HG02970 (cell line): ENCODE measurements around the gene DDX17.
A peak's percentile ranks its signal among the peaks of the same experiment; 100 is the strongest.

Source experiments
- ATAC-seq: cut with Tn5 transposase; IDR thresholded peaks from one replicate; pipeline ENCODE4 v1.9.1; 2021; ENCODE audit warnings: mild to moderate bottlenecking, moderate library complexity, moderate number of reproducible peaks; ENCODE audit not compliant: unreplicated experiment, low FRiP score

DDX17 gene

DNA sequence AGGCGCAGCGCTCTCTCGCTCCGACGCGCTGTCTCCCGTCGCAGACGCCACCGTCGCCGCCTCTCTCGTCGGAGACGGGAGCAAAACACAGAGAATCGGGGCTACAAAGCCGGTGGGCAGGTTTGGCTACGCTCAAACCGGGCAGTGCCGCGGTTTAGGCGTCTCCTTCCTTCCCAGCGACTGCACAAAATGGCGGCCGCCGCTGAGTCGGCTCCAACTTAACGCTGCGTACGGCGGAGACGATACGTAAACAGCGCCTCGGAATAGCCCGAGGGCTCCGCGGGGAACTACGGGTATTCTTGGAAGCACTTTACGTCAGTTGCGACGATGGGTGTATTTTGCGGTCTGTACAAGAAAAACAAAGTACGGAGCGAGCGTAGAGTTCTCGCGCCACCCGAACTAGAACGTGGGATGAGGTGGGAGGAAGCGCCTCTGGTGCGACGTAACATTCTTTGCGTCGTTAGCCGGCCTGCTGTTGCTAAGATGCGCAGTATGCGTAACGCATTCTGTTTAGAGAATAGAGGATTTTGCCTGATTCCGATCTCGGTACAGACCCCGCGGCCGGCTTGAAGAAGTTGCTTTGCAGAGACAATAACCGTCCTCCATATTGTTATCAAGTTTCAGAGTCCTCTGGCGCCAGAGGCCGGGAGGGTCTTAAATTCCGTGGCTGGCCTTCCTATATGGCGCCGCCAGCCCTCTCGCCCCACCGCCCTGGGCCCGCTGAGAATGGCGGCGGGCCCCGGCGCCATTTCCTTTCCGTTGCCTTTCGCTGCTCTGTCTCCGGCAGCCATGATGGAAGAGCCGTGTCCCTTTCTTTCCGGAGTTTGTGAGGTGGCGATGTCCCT is at the start of gene DDX17:
DDX17 (minus strand) TSS at position 194 of the 845 bp plus-strand sequence.
- ATAC-seq = peak; percentile 92

DNA sequence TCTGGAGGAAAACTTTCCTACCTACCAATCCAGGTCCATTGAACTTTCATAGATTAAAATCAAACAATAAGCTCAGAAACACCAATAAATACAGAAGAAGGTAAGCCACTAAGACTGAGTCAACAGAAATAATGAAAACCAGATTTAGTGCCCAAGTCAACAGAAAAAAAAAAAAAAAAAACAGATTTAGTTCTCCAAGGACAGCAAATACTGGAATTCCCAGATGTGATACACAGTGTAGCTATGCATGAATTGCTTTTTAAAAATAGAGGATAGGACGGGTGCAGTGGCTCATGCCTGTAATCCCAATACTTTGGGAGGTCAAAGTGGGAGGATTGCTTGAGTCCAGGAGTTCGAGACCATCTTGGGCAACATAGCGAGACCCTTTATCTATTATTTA is 48.2 kb upstream of the DDX17 start:
- ATAC-seq = no peak

DNA sequence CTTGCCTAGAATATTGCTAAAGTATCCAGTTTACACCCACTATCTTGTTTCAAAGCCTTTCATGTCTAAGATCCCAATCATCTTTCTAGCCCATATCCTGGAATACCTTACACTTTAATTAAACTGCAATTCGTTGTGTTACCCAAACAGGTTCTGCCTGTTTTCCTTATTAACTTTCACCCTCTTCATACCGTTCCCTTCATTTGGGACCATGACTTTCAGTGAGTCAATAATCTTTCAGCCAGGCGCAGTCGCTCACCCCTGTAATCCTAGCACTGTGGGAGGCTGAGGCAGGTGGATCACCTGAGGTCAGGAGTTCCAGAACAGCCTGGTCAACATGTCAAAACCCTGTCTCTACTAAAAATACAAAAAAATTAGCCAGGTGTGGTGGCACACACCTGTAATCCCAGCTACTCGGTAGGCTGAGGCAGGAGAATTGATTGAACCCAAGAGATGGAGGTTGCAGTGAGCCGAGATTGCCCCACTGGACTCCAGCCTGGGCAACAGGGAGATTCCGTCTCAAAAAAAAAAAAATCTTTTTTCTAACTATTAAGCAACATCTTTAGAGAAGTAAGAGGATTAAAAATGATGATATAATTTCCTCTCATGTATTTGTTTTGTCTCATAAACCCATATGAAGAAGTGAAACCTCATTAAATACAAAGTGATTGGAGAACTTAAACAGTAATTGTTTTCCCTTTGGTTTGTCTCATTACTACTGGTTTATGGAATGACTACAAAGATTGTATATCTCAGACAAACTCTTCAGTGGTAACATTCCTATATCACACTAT is 43.2 kb upstream of the DDX17 start:
- ATAC-seq = no peak

DNA sequence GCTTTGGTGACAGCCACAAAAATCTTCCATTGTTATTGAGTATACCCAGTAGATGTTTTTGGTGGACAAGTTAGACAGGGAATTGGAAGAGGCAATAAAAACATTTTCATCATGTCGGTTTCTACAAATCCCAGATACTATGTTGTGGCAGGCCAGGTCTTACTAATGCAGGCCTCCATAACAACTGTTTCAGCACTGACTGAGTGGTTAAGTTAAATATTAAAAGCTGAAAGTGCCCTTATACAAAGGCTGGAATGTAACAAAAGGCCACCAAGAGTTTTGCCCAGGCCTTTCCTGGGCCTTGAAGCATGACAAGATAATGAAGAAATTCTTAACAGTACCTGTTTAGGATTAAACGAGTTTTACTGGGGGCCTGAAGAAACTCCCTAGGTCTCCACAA is 34.6 kb upstream of the DDX17 start:
- no peak for ATAC-seq

DNA sequence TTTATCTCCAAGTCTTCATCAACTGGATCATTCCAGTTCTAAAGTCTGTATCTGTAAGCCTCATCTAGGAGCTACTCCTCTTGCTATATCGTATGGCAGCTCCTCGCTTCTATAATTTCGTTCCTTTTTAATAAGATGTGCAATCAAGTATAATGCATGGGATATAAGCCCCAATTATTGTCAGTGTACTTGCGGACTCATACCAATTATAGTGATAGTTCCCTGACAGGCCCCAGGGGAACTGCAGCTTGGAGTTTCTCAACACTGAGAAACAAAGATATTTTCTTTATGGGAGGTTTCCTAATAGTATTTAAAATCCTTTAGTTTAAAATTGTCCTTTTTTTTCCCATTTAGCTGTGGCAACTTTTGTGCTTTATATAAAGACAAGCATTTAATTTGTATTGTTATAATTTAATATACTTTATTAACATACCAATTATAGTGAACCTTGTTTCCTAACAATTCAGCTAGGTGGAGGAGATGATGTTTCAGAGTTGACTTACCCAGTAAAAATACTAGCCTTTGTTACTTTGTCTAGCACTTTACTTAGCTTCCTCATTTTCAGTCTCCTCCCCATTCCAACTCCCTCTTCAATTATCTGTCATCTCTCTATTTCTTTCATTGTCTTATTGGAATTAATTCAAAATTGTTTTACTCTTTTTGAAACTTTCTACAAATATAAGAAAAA is 25.3 kb upstream of the DDX17 start:
- no peak for ATAC-seq

DNA sequence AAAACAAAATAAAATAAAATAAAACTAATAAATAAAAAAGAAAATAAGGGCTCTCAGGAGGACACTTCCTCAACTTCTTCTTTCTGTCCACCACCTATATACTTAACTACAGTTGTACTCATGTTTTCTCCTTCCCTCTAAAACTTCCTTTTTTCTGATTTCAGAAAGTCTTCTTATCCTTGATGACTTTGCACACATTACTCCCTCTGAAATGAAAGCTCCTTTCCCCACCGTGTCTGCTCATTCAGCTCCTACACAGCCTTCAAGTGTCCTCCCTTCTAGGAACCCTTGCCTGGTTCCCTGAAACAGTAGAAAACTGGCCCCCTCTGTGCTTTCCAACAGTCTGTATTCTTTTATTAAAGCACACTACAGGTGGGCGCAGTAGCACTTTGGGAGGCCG is 18.3 kb upstream of the DDX17 start:
- ATAC-seq = no peak

DNA sequence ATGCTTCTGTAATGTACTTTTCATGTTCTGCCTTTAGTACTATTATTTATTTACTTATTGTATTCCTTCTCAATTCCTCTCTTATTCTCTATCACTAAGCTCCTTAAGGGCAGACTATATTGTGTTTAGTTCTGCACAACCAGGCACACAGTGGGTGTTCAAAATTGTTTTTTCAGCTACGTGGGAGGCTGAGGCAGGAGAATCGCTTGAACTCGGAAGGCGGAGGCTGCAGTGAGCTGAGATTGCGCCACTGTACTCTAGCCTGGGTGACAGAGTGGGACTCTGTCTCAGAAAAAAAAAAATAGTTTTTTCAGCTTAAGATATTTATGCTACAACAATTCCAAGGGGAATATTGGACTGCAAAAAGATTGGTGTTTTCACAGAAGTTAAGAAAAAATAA is 17.4 kb upstream of the DDX17 start:
- ATAC-seq = no peak

DNA sequence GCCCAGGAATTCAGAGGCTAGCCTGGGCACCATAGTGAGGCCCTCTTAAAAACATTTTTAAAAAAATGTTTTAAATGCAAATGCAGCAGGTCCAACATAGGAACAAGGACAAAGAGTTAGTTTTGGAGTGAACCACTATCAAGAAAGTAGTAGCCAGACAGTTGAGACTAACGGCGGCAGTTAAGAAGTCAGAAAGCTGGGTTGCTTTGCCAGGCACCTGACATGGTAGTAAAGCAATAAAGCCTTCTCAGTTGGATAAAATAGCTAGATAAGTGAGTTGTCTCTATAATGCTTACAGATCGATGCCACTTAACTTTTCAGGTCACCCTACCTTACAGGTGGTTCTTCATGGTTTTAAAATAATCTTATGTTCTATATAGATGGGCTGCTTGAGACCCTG is 16.9 kb upstream of the DDX17 start:
- no peak for ATAC-seq

DNA sequence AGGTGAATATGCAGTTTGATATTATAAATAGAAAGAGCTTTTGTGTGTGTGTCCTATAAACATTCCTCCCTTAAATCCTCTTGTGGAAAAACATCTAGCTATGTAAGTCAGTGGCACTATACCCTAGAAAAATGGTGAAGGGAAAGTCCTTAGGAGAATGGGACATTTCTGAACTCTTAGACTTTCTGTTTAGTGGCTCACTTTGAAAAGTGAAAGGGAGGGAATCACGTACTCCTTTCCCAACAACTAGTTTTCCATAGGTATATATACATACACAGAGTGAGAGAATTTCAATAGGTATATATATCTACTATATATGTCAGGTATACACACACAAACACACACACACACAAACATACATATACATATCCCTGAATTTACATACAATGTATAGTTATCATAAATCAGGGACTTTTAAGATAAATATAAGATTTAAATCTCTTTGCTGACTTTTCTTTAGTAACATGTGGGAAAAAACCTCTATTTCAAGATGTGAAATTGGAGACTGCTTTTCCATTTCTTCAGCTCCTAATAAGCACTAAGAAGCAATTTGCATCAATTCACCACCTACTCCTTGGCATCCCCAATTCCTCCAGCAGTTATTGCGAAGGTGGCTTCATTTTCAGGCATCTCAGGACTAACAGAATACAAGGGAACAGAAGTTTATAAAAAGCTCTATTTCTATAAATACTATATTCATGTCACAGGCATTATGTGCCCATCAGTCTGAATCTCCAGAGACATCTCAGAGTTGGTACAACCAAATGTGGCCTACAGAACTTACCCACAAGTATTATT is 13.5 kb upstream of the DDX17 start:
- ATAC-seq = no peak

DNA sequence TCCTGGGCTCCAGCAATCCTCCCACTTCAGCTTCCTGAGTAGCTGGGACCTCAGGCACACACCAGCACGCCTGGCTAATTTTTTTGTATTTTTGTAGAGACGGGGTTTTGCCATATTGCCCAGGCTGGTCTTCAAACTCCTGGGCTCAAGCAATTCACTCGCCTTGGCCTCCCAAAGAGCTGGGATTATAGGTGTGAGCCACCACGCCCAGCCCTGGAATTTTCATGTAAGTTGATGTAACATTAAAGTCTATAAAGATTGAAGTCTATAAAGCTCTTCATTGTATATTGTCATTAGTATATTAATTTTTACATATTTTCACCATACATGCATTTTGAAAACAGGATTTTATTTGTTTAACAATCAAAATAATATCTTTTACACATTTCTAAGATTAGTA is 12.5 kb upstream of the DDX17 start:
- no peak for ATAC-seq

DNA sequence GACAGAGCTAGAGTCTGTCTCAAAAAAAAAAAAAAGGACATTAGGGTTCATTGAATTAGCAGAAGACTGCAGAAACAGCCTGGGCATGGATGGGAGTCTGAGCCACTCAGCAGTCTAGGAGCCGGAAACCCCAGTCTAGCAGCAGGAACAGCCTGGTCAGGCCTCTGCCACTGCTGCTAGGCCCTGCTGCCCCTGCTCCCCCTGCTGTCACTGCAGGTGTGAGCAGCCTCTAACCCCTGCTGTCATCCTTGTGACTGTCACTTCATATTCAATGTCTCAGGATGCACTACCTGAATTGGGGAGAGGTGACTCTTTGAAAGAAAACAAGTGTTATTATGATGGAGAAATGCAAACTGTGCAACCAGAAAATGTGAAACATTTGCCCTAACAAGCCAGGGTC is 7.0 kb upstream of the DDX17 start:
- no peak for ATAC-seq

DNA sequence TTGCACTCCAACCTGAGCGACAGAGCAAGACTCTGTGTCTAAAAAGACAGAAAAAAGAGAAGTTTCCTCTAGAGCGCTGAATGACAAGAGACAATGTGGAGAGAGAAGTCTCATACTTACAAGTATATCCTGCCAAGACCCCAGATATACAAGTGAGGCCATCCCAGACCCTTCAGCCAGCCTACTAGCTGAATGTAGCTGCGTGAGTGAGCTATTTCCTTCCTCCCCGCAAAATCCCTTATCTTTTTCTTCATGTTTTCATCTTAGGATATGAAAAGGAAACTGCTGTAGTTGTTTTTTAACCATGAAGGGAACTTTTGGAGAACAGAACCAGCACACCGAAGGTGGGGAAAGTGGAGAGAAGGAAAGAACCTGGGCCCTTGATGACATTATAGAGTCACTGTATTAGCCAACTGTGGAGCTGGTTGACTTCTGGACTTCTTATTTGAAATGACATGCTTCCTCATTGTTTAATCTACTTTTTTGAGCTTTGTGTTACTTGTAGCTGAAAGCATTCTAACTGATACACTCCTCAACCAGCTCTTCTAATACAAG is 4.4 kb upstream of the DDX17 start:
- no peak for ATAC-seq

DNA sequence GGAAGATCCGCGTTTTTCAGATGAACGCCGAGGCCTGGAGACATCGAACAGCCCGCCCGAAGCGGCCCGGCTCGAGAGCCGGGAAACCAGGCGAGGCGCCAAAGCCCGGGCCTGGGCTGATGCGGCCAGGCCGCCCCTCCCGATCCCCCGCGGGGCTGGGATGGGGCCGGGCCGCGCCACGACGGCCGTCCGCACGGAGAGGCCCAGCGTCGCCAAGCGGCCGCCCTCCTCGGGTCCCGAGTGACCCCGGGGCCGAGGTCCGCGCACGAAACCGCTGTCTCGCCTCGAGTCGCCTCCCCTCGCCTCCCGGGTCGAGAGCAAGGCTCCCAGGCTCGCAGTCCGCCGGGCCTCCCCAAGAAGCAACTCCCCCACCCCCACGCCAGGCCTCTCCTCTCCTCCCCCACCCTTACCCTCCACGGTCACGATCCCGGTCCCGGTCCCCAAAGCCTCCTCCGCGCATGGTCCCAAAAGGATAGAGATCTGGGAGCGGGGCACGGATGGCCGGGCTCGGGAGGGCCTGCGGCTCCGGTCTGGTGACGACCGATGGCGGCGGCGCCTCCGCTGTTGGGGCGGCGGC is 482 bp downstream of the DDX17 start:
- peak; percentile 33 for ATAC-seq

DNA sequence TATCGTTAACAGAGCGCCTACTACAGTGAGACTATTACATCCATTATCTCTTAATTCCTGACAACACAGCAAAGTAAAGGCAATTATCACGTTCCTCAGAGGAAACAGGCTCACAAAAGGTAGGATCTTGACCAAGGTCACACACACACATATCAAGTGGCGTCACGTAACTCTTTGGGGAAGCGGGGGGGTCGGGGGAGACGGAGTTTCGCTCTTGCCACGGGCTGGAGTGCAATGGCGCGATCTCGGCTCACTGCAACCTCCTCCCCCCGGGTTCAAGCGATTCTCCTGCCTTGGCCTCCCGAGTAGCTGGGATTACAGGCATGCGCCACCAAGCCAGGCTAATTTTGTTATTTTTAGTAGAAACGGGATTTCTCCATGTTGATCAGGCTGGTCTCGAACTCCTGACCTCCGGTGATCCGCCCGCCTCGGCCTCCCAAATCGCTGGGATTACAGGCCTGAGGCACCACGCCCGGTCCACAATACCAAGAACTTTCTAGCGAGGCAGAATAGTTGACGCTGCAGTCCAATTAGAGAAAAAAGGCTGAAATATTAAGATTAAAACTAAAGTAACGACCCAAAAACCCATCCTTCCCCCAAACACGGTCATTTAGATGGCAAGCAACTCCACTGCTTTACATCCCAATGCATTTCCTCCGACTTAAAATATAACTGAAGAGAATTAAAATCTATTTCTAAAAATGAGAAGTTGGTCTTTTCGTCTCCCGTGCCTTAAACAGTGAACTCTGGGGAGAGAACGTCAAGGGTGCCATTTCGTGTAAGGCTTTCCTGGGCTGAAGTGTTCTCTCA is 1.2 kb downstream of the DDX17 start:
- no peak for ATAC-seq

DNA sequence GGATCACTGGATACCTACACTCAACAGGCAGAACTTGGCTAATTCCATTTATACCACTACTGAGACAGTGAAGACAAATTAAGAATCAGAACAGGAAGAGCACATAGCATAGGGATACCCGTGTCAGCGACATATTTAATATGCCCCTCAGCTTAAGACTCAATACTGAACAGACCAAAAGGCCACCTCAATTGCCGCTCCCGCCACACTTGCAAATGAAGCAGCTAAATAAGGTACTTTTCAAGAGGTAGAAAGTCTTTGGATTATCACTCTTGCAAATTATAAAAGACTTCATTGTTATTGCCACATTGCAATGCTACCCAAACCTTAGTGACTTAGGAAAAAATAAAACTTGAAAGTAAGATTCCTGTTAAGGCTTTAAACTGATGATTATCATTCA is 3.1 kb downstream of the DDX17 start:
- ATAC-seq = no peak

DNA sequence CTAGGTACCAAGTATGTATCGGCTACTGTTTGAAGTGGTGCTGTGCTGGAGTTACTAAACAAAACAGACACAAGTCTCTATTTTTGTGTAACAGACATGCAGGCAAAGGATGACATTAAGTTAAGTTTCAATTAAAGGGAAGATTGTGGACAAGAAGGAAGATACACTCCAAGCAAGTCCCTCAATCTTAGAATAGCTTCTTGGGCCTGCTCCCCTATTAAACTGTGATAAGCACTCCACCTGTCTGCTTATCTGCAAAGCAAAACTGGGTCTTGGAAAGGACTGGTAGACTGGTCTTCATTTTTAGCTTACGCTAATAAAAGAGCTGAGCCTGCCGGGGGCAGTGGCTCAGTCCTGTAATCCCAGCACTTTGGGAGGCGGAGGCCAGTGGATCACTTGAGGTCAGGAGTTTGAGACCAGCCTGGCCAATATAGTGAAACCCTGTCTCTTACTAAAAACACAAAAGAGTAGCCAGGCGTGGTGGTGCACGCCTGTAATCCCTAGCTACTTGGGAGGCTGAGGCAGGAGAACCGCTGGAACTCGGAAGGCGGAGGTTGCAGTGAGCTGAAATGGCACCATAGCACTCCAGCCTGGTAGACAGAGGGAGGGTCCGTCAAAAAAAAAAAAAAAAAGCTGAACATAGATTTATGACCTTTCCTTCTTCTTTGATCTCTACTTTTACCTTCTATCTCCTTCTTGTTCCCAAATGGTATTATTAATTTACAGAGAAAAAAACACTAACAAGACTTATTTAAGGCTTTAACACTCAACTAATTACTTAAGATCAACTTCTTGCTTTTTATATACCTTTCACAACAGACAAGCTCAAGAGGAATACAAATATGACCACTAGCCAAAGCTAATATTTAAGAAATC is 4.1 kb downstream of the DDX17 start:
- no peak for ATAC-seq

DNA sequence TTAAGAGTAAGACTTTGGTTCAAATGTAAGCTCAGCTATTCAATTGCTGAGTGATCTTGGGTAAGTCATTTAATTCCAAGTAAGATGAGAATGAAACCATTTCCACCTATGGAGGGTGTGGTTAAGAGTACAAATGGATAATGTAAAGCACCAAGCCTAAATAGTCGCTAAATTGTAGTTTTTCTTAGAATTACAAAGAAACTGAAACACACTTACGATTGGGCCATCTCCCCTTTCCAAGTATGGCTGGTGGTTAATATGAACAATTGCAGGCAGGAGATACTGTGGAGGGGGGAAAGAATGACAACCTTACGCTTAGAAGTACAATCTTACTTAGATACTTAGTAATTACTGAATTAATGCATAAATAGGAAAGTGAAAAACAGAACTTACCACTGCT is 8.2 kb downstream of the DDX17 start:
- ATAC-seq = no peak

DNA sequence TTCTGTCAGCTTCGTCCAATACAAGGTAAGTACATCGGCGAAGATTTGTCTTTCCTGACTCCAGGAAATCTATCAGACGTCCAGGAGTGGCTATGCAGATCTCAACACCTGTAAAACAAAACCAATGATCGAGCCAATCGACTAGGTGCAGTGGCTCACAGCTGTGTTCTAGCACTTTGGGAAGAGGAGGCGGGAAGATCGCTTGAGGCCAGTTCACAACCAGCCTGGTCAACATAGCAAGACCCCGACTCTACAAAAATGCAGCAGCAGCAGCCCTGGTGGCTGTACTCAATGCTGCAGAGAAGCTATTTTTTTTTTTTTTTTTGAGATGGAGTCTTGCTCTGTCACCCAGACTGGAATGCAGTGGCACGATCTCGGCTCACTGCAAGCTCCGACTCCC is 11.2 kb downstream of the DDX17 start:
- ATAC-seq = no peak
